Anterior cingulate cortex (tissue), 58 donors: ENCODE data around the gene PPP1R13B.

ENCODE experiments used
- DNase-seq, 58 donors: peaks; one replicate each; lab custom pipeline; 2025; lab: John Stamatoyannopoulos, UW

PPP1R13B gene

GRCh38 chr14:103836976-103837725 lies 10.2 kb downstream of the PPP1R13B start:
- DNase-seq = no peak

GRCh38 chr14:103834956-103835355 lies 12.4 kb downstream of the PPP1R13B start:
- DNase-seq = no peak

GRCh38 chr14:103833711-103834110 lies 13.7 kb downstream of the PPP1R13B start:
- DNase-seq = no peak

- no peak for DNase-seq
Measured at GRCh38 chr14:103832046-103832445, 15.3 kb downstream of the PPP1R13B start.

GRCh38 chr14:103830511-103831270 lies 16.7 kb downstream of the PPP1R13B start:
- no peak for DNase-seq

GRCh38 chr14:103828315-103828967 lies 18.9 kb downstream of the PPP1R13B start:
- peak in 1 of 58 donors; percentile 16 for DNase-seq

- DNase-seq = no peak
Measured at GRCh38 chr14:103825101-103825500, 22.3 kb downstream of the PPP1R13B start.

- DNase-seq = no peak
Measured at GRCh38 chr14:103820908-103821307, 26.5 kb downstream of the PPP1R13B start.

- DNase-seq = no peak
Measured at GRCh38 chr14:103820382-103820781, 27.0 kb downstream of the PPP1R13B start.

GRCh38 chr14:103819503-103820307 lies 27.7 kb downstream of the PPP1R13B start:
- no peak for DNase-seq

- no peak for DNase-seq
Measured at GRCh38 chr14:103818870-103819269, 28.5 kb downstream of the PPP1R13B start.

GRCh38 chr14:103818422-103818821 lies 29.0 kb downstream of the PPP1R13B start:
- DNase-seq = no peak

- DNase-seq = no peak
Measured at GRCh38 chr14:103817595-103817994, 29.8 kb downstream of the PPP1R13B start.

GRCh38 chr14:103816991-103817390 lies 30.4 kb downstream of the PPP1R13B start:
- DNase-seq = no peak

- no peak for DNase-seq
Measured at GRCh38 chr14:103815253-103815652, 32.1 kb downstream of the PPP1R13B start.

GRCh38 chr14:103811189-103811588 lies 36.2 kb downstream of the PPP1R13B start:
- DNase-seq = no peak

GRCh38 chr14:103808403-103809001 lies 38.9 kb downstream of the PPP1R13B start:
- peak in 41 of 58 donors; percentile 3 to 65 (median 31) for DNase-seq

- DNase-seq = no peak
Measured at GRCh38 chr14:103806805-103807204, 40.6 kb downstream of the PPP1R13B start.

GRCh38 chr14:103805708-103806107 lies 41.7 kb downstream of the PPP1R13B start:
- no peak for DNase-seq

GRCh38 chr14:103803661-103804060 lies 43.7 kb downstream of the PPP1R13B start:
- DNase-seq = no peak
